Caco-2 (cell line): ENCODE measurements around the gene LMF1. TPM values are rescaled to one million over a fixed set of nuclear protein-coding genes. Genes with fewer than 3 reads are reported as not detected.

Experiments used
- BruUV-seq: library from RNA; stranded (reverse); fragments of 400-500 nt; replicated peaks from 2 replicates; lab custom pipeline; 2021; lab: Mats Ljungman, UMichigan
- CTCF ChIA-PET: fragments of 300-600 bp; sonication (Branson Sonifier 250); formaldehyde crosslinking; loops from one replicate; lab custom pipeline; 2022; ENCODE audit warnings: antibody characterized with exemption; lab: Charles Lee
- POLR2A ChIA-PET: fragments of 300-600 bp; sonication (Branson Sonifier 250); formaldehyde crosslinking; loops from one replicate; lab custom pipeline; 2022; ENCODE audit warnings: antibody characterized with exemption; lab: Charles Lee
- DNase-seq, 2 experiments: peaks; one replicate each; pipeline versions ENCODE4 v3.0.0 to v3.0.0-alpha.2; 2020 to 2022
- H3K27me3 ChIP-seq: replicated peaks from 2 replicates; pipeline ENCODE4 v1.6.0; 2011; ENCODE audit warnings: low read length; ENCODE audit not compliant: control insufficient read depth, insufficient read depth
- H3K36me3 ChIP-seq: 2 replicates; pipeline ENCODE4 v1.5.1; 2011; ENCODE audit warnings: low read length; ENCODE audit not compliant: control insufficient read depth, insufficient read depth
- H3K4me1 ChIP-seq: fragments of 250-450 bp; sonication (Bioruptor Pico); 2 replicates; pipeline ENCODE4 v1.5.1; 2020; ENCODE audit warnings: mild to moderate bottlenecking
- H3K4me3 ChIP-seq: 2 replicates; pipeline ENCODE4 v1.5.1; 2011; ENCODE audit warnings: low read depth, mild to moderate bottlenecking, control low read depth, low read length
- H3K9me3 ChIP-seq: fragments of 250-450 bp; sonication (Bioruptor Pico); 2 replicates; pipeline ENCODE4 v1.5.1; 2020; ENCODE audit warnings: mild to moderate bottlenecking, moderate library complexity
- H3K27ac Mint-ChIP-seq: one replicate; pipeline ENCODE4 v1.8.0; 2022; ENCODE audit warnings: mixed read lengths; ENCODE audit not compliant: unreplicated experiment
- H3K27me3 Mint-ChIP-seq: one replicate; pipeline ENCODE4 v1.8.0; 2022; ENCODE audit warnings: mixed read lengths; ENCODE audit not compliant: insufficient read depth, unreplicated experiment
- H3K36me3 Mint-ChIP-seq: one replicate; pipeline ENCODE4 v1.8.0; 2022; ENCODE audit warnings: mild to moderate bottlenecking, mixed read lengths; ENCODE audit not compliant: insufficient read depth, unreplicated experiment
- H3K4me1 Mint-ChIP-seq: one replicate; pipeline ENCODE4 v1.8.0; 2022; ENCODE audit warnings: low read depth, mixed read lengths; ENCODE audit not compliant: unreplicated experiment
- H3K4me3 Mint-ChIP-seq: one replicate; pipeline ENCODE4 v1.8.0; 2022; ENCODE audit warnings: mild to moderate bottlenecking, moderate library complexity, mixed read lengths; ENCODE audit not compliant: unreplicated experiment
- H3K9me3 Mint-ChIP-seq: one replicate; pipeline ENCODE4 v1.8.0; 2022; ENCODE audit warnings: mixed read lengths; ENCODE audit not compliant: unreplicated experiment
- intact Hi-C: fragments of 100-400 bp; cut with micrococcal nuclease; formaldehyde crosslinking; loops from one replicate; pipeline ENCODE4 v1.10.0; 2022; ENCODE audit not compliant: unreplicated experiment
- total RNA-seq: library from RNA; stranded (reverse); gene quantifications from 2 replicates; pipeline ENCODE4 v1.2.3, GENCODE V29; 2022
- TF ChIP-seq, protein P1 (sequence below), 2 experiments: fragments of 200-600 bp in 1 of 2; IDR thresholded peaks; 1 replicate in 1 of 2; 2 replicates in 1 of 2; pipeline versions ENCODE4 v1.5.1 to v1.8.0; 2011 to 2022; ENCODE audit warnings: antibody characterized with exemption in 1 of 2, control low read depth in 1 of 2, inconsistent platforms in 1 of 2, low read depth in 1 of 2, low read length in 1 of 2, mild to moderate bottlenecking in 1 of 2, moderate library complexity in 1 of 2; ENCODE audit not compliant: insufficient read depth in 1 of 2, severe bottlenecking in 1 of 2, unreplicated experiment in 1 of 2

The LMF1 gene
- total RNA-seq, 1 experiment from 2014 or later: 12.3 TPM

DNA sequence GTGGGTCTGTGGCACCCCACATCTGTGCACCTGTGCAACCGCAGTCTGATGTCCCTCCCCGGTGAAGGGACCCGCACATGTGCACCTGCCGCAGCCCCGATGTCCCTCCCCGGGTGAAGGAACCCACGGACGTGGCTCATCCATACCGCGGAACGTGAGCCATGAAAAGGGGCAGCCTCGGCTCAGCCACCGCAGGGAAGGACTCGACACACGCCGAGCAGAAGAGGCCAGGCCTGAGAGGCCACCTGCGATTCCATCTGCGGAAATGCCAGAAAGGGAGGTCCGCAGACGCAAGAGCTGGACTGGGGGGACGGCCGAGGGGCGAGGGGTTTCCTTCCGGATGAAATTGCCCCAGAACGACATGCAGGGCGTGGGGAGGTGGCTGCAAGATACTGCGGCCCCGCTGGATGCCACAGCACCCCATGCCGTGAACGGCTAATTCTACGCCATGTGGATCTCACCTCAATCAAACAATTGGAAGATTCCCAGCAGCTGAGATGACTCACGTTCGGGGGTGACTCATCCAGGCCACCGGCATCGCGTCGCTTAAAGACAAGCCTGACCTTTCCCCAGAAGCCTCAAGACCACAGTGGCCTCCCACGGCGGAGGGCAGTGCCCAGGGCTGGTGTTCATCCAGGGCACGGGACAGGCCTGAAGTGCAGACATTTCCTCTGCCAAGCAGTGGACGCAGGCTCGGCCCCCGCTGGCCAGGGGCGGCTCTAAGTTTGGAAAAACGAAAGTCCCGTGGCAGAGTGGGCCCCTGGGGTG, 31.8 kb upstream of the LMF1 start:
- TF ChIP-seq, protein P1, sequence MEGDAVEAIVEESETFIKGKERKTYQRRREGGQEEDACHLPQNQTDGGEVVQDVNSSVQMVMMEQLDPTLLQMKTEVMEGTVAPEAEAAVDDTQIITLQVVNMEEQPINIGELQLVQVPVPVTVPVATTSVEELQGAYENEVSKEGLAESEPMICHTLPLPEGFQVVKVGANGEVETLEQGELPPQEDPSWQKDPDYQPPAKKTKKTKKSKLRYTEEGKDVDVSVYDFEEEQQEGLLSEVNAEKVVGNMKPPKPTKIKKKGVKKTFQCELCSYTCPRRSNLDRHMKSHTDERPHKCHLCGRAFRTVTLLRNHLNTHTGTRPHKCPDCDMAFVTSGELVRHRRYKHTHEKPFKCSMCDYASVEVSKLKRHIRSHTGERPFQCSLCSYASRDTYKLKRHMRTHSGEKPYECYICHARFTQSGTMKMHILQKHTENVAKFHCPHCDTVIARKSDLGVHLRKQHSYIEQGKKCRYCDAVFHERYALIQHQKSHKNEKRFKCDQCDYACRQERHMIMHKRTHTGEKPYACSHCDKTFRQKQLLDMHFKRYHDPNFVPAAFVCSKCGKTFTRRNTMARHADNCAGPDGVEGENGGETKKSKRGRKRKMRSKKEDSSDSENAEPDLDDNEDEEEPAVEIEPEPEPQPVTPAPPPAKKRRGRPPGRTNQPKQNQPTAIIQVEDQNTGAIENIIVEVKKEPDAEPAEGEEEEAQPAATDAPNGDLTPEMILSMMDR (IDR thresholded peaks at IDR 0.05; ENCODE audit: insufficient read depth in 1 of 2, low read depth in 1 of 2, low read length in 1 of 2, severe bottlenecking in 1 of 2, unreplicated experiment in 1 of 2): no peak
- no peak for DNase-seq
- no TSS peak for BruUV-seq
- Histone ChIP-seq H3K9me3 (no peaks in the 10 kb centered on the region), H3K27me3 (no peaks in the 10 kb centered on the region), H3K4me3 (no peak overlapping the region), H3K4me1 (0 out of 2 replicates have a peak, but pooled peaks cover 6% of the 10 kb centered on the region), H3K36me3 (no peaks in the 10 kb centered on the region)
- Mint-ChIP-seq H3K9me3 (no peaks in the 10 kb centered on the region), H3K27ac (no peak overlapping the region), H3K4me3 (no peak overlapping the region), H3K36me3 (no peaks in the 10 kb centered on the region), H3K27me3 (no peaks in the 10 kb centered on the region), H3K4me1 (no peaks in the 10 kb centered on the region)
- ChIA-PET POLR2A (no interaction called here), CTCF (no interaction called here)
- intact Hi-C loops: no loop called here

GRCh38 chr16:1001096-1001495, 30.3 kb upstream of the LMF1 start:
- Mint-ChIP-seq H3K4me1 (no peaks in the 10 kb centered on the region), H3K27ac (no peak overlapping the region), H3K9me3 (no peaks in the 10 kb centered on the region), H3K36me3 (no peaks in the 10 kb centered on the region), H3K27me3 (no peaks in the 10 kb centered on the region), H3K4me3 (no peak overlapping the region)
- no TSS peak for BruUV-seq
- Histone ChIP-seq H3K4me3 (no peak overlapping the region), H3K4me1 (peaks cover 10% of the 10 kb centered on the region; the same call in 1 of the 2 replicates), H3K36me3 (no peaks in the 10 kb centered on the region), H3K9me3 (no peaks in the 10 kb centered on the region), H3K27me3 (no peaks in the 10 kb centered on the region)
- no peak for DNase-seq
- ChIA-PET POLR2A (no interaction called here), CTCF (interaction anchor here (0.6 kb wide), 1 partner anchor 609 kb away, joined by 3 read pairs; no protein-coding TSS in a partner anchor)
- intact Hi-C loops: no loop called here
- TF ChIP-seq, protein P1 (IDR thresholded peaks at IDR 0.05; ENCODE audit: insufficient read depth in 1 of 2, low read depth in 1 of 2, low read length in 1 of 2, severe bottlenecking in 1 of 2, unreplicated experiment in 1 of 2): no peak

DNA sequence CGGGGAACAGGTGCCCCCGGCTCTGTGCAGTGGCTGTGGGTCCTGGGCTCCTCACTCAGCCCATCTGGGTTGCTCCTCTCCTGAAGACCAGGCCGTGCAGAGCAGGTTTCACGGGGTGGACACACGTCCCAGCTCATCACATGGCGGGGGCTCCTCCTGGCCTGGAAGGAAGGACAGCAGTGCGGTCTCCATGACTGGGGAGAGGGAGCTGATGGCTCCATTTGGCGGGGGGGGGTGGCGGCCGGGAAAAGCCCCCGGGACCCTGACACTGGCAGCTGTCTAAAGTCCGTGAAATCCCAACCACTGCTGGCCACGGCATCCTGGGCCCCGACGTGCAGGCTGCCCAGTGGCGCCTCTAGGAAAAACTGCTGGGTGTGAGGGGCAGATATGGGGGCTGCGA, 29.8 kb upstream of the LMF1 start:
- no TSS peak for BruUV-seq
- H3K4me1 ChIP-seq: peaks cover 10% of the 10 kb centered on the region; the same call in 1 of the 2 replicates
- no peak for DNase-seq
- no peak overlapping the region for H3K4me3 ChIP-seq
- ChIA-PET CTCF (interaction anchor here (0.6 to 0.7 kb wide), 2 partner anchors 105 to 608 kb away, joined by 3 read pairs; no protein-coding TSS in a partner anchor), POLR2A (no interaction called here)
- intact Hi-C loops: no loop called here
- Mint-ChIP-seq H3K4me1 (no peaks in the 10 kb centered on the region), H3K4me3 (no peak overlapping the region), H3K27me3 (no peaks in the 10 kb centered on the region), H3K27ac (no peak overlapping the region), H3K36me3 (no peaks in the 10 kb centered on the region), H3K9me3 (no peaks in the 10 kb centered on the region)
- no peaks in the 10 kb centered on the region for H3K27me3 ChIP-seq
- H3K36me3 ChIP-seq: no peaks in the 10 kb centered on the region
- H3K9me3 ChIP-seq: no peaks in the 10 kb centered on the region
- TF ChIP-seq, protein P1 (IDR thresholded peaks at IDR 0.05; ENCODE audit: insufficient read depth in 1 of 2, low read depth in 1 of 2, low read length in 1 of 2, severe bottlenecking in 1 of 2, unreplicated experiment in 1 of 2): no peak
